HG03432 (cell line): ENCODE data around the gene CALML4.

ENCODE experiments used
- ATAC-seq: cut with Tn5 transposase; IDR thresholded peaks from one replicate; pipeline ENCODE4 v1.9.1; 2021; ENCODE audit warnings: mild to moderate bottlenecking, moderate library complexity; ENCODE audit not compliant: unreplicated experiment

Gene CALML4

GRCh38 chr15:68151277-68151676 is 53.9 kb downstream of the CALML4 start:
- no peak for ATAC-seq

GRCh38 chr15:68150187-68150586 is 54.9 kb downstream of the CALML4 start:
- no peak for ATAC-seq

- no peak for ATAC-seq
These were observed 56.1 kb downstream of the CALML4 start for GRCh38 chr15:68149059-68149458.

- ATAC-seq: no peak
These were observed 57.1 kb downstream of the CALML4 start for GRCh38 chr15:68148039-68148438.

GRCh38 chr15:68145706-68146105 is 59.4 kb downstream of the CALML4 start:
- ATAC-seq: no peak

- ATAC-seq: no peak
These were observed 61.3 kb downstream of the CALML4 start for GRCh38 chr15:68143785-68144184.

GRCh38 chr15:68143129-68143528 is 62.0 kb downstream of the CALML4 start:
- ATAC-seq: no peak
